COLO668 (cell line): ENCODE results near the gene VRTN.
"Not testable (repeated sequence)": the region's sequence is repeated elsewhere in the genome, so short reads cannot be mapped to it uniquely, and the experiment has no call there.

ENCODE experiments used
- DNase-seq: peaks from one replicate; lab custom pipeline; 2025; ENCODE audit not compliant: unreplicated experiment; lab: John Stamatoyannopoulos, UW

VRTN gene

DNA sequence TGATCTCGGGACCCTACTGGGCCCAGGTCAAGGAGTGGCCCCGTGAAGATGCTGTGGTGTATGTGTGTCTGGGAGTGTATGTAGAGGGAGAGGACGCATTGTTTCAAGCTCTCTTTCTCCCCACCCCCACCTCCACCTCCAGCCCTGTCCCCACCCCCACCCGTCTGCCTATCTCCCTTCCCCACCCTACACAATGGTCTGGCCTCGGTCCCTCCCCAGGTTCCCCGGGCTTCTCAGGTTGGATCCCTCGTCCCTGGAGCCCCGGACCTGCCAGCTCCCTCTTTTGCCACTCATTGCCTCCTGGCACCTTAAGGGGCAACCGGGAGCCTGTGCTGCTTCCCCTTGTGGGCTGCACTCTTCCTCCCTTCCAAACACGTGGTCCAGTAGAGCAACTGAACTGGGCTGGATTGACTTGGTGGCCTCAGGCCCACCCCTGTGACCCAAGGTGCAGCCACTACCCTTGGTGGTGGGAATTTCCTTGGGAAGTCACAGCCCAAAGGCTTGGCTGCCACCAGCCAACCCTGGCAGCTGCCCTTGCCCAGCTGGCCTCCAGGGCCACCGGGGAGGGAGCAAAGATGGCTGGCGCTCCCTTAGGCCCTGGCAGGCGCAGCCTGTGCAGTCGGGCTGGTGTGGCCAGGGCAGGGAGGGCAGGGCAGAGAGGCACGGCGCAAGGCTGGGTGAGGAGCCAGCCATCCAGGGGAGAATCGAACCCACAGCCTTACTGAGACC, 628 bp downstream of the VRTN start:
- no peak for DNase-seq

DNA sequence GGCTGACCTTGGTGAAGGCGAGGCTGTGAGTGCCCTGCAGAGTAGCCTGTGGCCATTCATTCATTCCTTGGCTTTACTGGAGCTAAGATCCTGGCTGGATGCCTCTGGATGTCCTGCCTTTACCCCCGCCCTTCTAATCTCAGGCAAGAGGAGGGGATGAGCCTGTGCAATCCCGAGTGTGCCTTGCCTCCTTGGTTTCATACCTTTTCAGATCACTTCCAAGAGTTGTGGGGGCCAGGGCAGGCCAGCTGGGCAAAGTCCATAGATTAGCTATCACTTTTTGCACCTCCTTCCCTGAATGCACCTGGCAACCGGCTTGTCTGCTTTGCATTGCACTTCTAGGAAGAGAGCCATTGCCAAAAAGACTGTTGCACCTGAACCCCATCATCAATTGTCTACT, 1.5 kb downstream of the VRTN start:
- no peak for DNase-seq

GRCh38 chr14:74350211-74350927, 2.1 kb downstream of the VRTN start:
- DNase-seq, result no peak

GRCh38 chr14:74350928-74351323, 2.7 kb downstream of the VRTN start:
- DNase-seq, result no peak

DNA sequence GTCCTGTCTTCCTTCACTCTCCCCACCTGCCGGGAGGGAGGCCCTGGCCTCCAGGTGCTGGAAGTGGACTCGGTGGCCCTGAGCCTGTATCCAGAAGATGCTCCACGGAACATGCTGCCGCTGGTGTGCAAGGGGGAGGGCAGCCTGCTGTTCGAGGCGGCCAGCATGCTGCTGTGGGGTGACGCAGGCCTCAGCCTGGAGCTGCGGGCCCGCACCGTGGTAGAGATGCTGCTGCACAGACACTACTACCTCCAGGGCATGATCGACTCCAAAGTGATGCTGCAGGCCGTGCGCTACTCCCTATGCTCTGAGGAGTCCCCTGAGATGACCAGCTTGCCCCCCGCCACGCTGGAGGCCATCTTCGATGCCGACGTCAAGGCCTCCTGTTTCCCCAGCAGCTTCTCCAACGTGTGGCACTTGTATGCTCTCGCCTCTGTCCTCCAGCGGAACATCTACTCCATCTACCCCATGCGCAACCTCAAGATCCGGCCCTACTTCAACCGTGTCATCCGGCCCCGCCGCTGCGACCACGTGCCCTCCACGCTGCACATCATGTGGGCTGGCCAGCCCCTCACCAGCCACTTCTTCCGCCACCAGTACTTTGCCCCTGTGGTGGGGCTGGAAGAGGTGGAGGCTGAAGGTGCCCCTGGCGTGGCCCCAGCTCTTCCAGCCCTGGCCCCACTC, 8.8 kb downstream of the VRTN start:
- DNase-seq, result no peak

GRCh38 chr14:74357585-74357984, 9.3 kb downstream of the VRTN start:
- DNase-seq, result no peak

DNA sequence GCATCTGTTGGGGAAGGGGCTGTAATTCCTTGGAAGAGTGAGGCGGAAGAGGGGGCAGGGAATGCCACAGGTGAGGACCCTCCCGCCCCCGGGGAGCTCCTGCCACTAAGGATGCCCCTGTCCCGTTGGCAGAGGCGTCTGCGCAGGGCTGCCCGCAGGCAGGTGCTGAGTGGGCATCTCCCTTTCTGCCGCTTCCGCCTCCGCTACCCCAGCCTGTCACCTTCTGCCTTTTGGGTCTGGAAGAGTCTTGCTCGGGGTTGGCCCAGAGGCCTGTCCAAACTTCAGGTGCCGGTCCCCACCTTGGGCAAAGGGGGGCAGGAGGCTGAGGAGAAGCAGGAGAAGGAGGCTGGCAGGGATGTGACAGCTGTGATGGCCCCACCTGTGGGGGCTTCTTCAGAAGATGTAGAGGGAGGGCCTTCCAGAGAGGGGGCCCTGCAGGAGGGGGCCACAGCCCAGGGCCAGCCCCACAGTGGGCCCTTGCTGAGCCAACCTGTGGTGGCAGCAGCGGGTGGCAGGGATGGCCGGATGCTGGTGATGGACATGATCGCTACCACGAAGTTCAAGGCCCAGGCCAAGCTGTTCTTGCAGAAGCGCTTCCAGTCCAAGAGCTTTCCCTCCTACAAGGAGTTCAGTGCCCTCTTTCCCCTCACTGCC, 10.0 kb downstream of the VRTN start:
- DNase-seq, result no peak

GRCh38 chr14:74360163-74360562, 11.9 kb downstream of the VRTN start:
- no peak for DNase-seq

DNA sequence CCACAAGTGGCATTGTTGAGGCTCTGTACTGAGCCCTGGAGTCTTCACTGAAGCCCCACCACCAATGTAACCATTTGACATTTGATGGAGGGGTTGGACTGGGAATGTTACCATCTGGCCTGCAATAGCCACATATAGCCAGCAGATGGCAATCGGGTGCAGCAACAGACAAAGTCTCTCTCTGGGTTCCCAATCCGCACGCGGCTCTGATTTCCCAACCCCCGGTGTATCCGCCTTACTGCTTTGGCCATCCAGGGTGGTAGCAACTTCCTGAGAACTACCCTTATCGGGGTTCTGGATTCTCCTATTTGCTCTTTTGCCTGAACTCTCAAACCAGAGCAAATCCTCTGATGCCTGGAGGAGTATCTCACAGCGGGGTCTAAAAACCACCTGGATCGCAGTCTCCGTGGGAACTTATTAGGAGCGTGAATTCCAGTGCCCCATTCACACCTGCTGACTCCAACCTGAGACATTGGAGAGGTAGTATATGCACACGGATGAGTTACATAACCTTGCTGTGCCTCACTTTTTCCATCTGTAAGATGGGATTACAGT, 14.2 kb downstream of the VRTN start:
- DNase-seq, result peak; percentile 73

GRCh38 chr14:74364271-74364880, 16.1 kb downstream of the VRTN start:
- no peak for DNase-seq

DNA sequence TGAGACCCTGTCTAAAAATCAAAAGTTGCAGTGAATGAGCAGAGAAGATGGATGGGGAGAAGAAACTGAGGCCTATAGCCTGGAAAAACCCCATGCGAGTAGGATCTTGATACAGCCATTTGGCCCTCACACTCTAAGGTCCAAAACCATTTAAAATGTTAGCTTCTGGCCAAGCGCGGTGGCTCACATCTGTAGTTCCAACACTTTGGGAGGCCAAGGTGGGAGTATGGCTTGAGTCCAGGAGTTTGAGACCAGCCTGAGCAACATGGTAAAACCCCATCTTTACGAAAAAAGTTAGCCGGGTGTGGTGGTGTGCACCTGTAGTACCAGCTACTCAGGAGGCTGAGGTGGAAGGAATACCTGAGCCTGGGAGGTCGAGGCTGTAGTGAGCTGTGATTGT, 19.8 kb downstream of the VRTN start:
- no peak for DNase-seq

GRCh38 chr14:74368441-74368840, 20.2 kb downstream of the VRTN start:
- no peak for DNase-seq

- DNase-seq, result no peak
These were observed 29.9 kb downstream of the VRTN start for GRCh38 chr14:74377976-74378690.

GRCh38 chr14:74380172-74380571, 31.9 kb downstream of the VRTN start:
- DNase-seq, result no peak

DNA sequence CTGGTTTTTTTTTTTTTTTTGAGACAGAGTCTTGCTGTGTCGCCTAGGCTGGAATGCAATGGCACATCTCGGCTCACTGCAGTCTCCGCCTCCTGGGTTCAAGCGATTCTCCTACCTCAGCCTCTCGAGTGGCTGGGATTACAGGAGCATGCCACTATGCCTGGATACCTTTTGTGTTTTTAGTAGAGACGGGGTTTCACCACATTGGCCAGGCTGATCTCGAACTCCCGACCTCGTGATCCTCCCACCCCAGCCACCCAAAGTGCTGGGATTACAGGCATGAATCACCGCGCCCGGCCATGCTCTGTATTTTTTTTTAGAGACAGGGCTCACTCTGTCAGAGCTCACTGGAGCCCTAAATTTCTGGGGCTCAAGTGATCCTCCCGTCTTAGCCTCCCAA, 32.6 kb downstream of the VRTN start:
- DNase-seq, result no peak

DNA sequence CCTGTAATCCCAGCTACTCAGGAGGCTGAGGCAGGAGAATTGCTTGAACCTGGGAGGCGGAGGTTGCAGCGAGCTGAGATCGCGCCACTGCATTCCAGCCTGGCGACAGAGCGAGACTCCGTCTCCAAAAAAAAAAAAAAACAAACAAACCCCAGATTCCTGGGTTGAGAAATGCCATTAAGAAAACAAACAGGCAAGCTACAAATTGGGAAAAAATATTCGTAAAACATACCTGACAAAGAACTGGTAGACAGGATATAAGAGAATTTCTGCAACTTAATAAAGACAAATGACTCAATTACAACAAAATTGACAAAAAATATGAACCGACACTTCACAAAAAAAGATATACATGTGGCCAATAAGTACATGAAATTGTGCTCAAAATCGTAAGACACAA, 33.3 kb downstream of the VRTN start:
- not testable (repeated sequence) for DNase-seq

- DNase-seq, result no peak
These were observed 34.0 kb downstream of the VRTN start for GRCh38 chr14:74382231-74382630.

GRCh38 chr14:74389980-74390379, 41.7 kb downstream of the VRTN start:
- peak; percentile 42 for DNase-seq

- DNase-seq, result not testable (repeated sequence)
These were observed 42.2 kb downstream of the VRTN start for GRCh38 chr14:74390505-74390904.

DNA sequence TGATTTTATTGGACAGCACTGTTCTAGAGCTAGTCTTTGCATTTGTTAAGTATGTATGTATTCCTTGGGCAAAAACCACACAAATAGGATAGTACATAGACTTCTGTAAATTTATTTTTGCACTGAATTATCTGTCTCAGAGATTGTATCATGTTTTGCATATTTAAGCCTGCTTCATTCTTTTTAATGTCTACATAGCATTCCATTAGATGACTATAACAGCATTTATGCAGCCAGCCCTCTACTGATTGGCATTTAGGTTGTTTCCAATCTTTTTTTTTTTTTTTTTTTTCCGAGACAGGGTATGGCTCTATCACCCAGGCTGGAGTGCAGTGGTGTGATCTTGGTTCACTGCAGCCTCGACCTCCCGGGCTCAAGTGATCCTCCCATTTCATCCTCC, 43.2 kb downstream of the VRTN start:
- no peak for DNase-seq
